ENCODE data around the gene TRAPPC3. TPM values are rescaled to one million over a fixed set of nuclear protein-coding genes. Genes with fewer than 3 reads are reported as not detected.
"Not testable (repeated sequence)": the region's sequence is repeated elsewhere in the genome, so short reads cannot be mapped to it uniquely, and the experiment has no call there.

Gene TRAPPC3
- total RNA-seq = 10 to 100 TPM; 43.7 to 55.3 TPM

GRCh38 chr1:36149237-36149972 lies at the start of gene TRAPPC3:
Gene TRAPPC3 (minus strand): TSS chr1:36149486. CDS start chr1:36149378, 108 bp downstream.
- Mint-ChIP-seq H3K36me3 (peaks cover 5 to 20% of the 10 kb centered on the region in 2 donors), H3K27ac (peak within 1 kb of the TSS; percentile 92 to 99), H3K9me3 (no peaks in the 10 kb centered on the region)
- peak; percentile 98 to 100 for DNase-seq (ENCODE audit: low spot score in 2 of 2)
- ATAC-seq = peak; percentile 91 to 94

- no peak overlapping the region for H3K27ac Mint-ChIP-seq
- ATAC-seq = no peak
- no peak for DNase-seq (ENCODE audit: low spot score in 2 of 2)
- H3K36me3 Mint-ChIP-seq = no peaks in the 10 kb centered on the region
- no peaks in the 10 kb centered on the region for H3K9me3 Mint-ChIP-seq
Observed at GRCh38 chr1:36198641-36199040, 49.4 kb upstream of the TRAPPC3 start.

GRCh38 chr1:36196805-36197204 lies 47.5 kb upstream of the TRAPPC3 start:
- DNase-seq (ENCODE audit: low spot score in 2 of 2); H3K36me3 Mint-ChIP-seq; H3K9me3 Mint-ChIP-seq; H3K27ac Mint-ChIP-seq; ATAC-seq: not testable (repeated sequence)

GRCh38 chr1:36187800-36188593 lies 38.7 kb upstream of the TRAPPC3 start:
- peak; percentile 75 to 82 for DNase-seq (ENCODE audit: low spot score in 2 of 2)
- Mint-ChIP-seq H3K9me3 (no peaks in the 10 kb centered on the region), H3K27ac (peak overlapping the region; percentile 67 to 79), H3K36me3 (no peaks in the 10 kb centered on the region)
- ATAC-seq = peak; percentile 95 to 97

- ATAC-seq (no peak), DNase-seq (ENCODE audit: low spot score in 2 of 2) (no peak)
- no peaks in the 10 kb centered on the region for H3K36me3 Mint-ChIP-seq
- peak overlapping the region; percentile 1 to 9 for H3K27ac Mint-ChIP-seq
- H3K9me3 Mint-ChIP-seq = no peaks in the 10 kb centered on the region
Observed at GRCh38 chr1:36183309-36183856, 34.1 kb upstream of the TRAPPC3 start.

- peak in 1 of 2 donors; percentile 23 for ATAC-seq
Observed at GRCh38 chr1:36182734-36183133, 33.4 kb upstream of the TRAPPC3 start.

GRCh38 chr1:36179220-36179600 lies 29.9 kb upstream of the TRAPPC3 start:
- DNase-seq (ENCODE audit: low spot score in 2 of 2) = no peak
- no peaks in the 10 kb centered on the region for H3K9me3 Mint-ChIP-seq
- H3K27ac Mint-ChIP-seq = no peak overlapping the region
- no peak for ATAC-seq
- no peaks in the 10 kb centered on the region for H3K36me3 Mint-ChIP-seq

More at GRCh38 chr1:36182734-36183133, 33.4 kb upstream of the TRAPPC3 start:
- H3K36me3 Mint-ChIP-seq = no peaks in the 10 kb centered on the region
- peak overlapping the region; percentile 9 to 96 for H3K27ac Mint-ChIP-seq
- DNase-seq (ENCODE audit: low spot score in 2 of 2) = no peak
- no peaks in the 10 kb centered on the region for H3K9me3 Mint-ChIP-seq

GRCh38 chr1:36178471-36179219 lies 29.4 kb upstream of the TRAPPC3 start:
- ATAC-seq = no peak
- no peak for DNase-seq (ENCODE audit: low spot score in 2 of 2)
- no peaks in the 10 kb centered on the region for H3K9me3 Mint-ChIP-seq
- H3K36me3 Mint-ChIP-seq = peaks cover 0 to 5% of the 10 kb centered on the region in 2 donors
- H3K27ac Mint-ChIP-seq = no peak overlapping the region

- H3K36me3 Mint-ChIP-seq = peaks cover 3 to 9% of the 10 kb centered on the region in 2 donors
- H3K27ac Mint-ChIP-seq = no peak overlapping the region
- no peak for ATAC-seq
- no peak for DNase-seq (ENCODE audit: low spot score in 2 of 2)
- no peaks in the 10 kb centered on the region for H3K9me3 Mint-ChIP-seq
Observed at GRCh38 chr1:36177589-36178431, 28.5 kb upstream of the TRAPPC3 start.

- no peaks in the 10 kb centered on the region for H3K9me3 Mint-ChIP-seq
- peaks cover 4 to 12% of the 10 kb centered on the region in 2 donors for H3K36me3 Mint-ChIP-seq
- H3K27ac Mint-ChIP-seq = peak overlapping the region in 1 of 2 donors; percentile 27
- no peak for DNase-seq (ENCODE audit: low spot score in 2 of 2)
- ATAC-seq = no peak
Observed at GRCh38 chr1:36176106-36176949, 27.0 kb upstream of the TRAPPC3 start.

- peak overlapping the region; percentile 27 to 84 for H3K27ac Mint-ChIP-seq
- H3K36me3 Mint-ChIP-seq = peaks cover 4 to 12% of the 10 kb centered on the region in 2 donors
- H3K9me3 Mint-ChIP-seq = no peaks in the 10 kb centered on the region
Observed at GRCh38 chr1:36175137-36176095, 26.1 kb upstream of the TRAPPC3 start.

GRCh38 chr1:36174713-36175112 lies 25.4 kb upstream of the TRAPPC3 start:
- no peaks in the 10 kb centered on the region for H3K9me3 Mint-ChIP-seq

More at GRCh38 chr1:36175137-36176095, 26.1 kb upstream of the TRAPPC3 start:
- no peak for ATAC-seq
- DNase-seq (ENCODE audit: low spot score in 2 of 2) = no peak

GRCh38 chr1:36172983-36173382 lies 23.7 kb upstream of the TRAPPC3 start:
- peak overlapping the region; percentile 66 to 85 for H3K27ac Mint-ChIP-seq
- H3K9me3 Mint-ChIP-seq = no peaks in the 10 kb centered on the region
- DNase-seq (ENCODE audit: low spot score in 2 of 2) (no peak), ATAC-seq (peak; percentile 60 to 84)
- H3K36me3 Mint-ChIP-seq = peaks cover 4 to 12% of the 10 kb centered on the region in 2 donors

More at GRCh38 chr1:36174713-36175112, 25.4 kb upstream of the TRAPPC3 start:
- Mint-ChIP-seq H3K36me3 (peaks cover 4 to 12% of the 10 kb centered on the region in 2 donors), H3K27ac (peak overlapping the region in 1 of 2 donors; percentile 84)
- no peak for ATAC-seq
- DNase-seq (ENCODE audit: low spot score in 2 of 2) = no peak

Data from activated naive CD4-positive, alpha-beta T cell treated with anti-CD3 and anti-CD28 coated beads, Interleukin-2, amount 50 U/mL, for 72 hours (primary cell).